ENCODE measurements around the gene PSMA5. TPM values are rescaled to one million over a fixed set of nuclear protein-coding genes. Genes with fewer than 3 reads are reported as not detected.

Gene PSMA5
- total and polyA plus RNA-seq, 8 donors: 16.1 to 36.2 (median 25.8) TPM

- Histone ChIP-seq H3K27ac (peak overlapping the region; percentile 35 to 81 (median 69)), H3K4me1 (peaks cover 4 to 55% (median 23%) of the 10 kb centered on the region in 3 donors), H3K4me3 (peak overlapping the region in 2 of 4 donors; percentile 1 to 2), H3K27me3 (no peaks in the 10 kb centered on the region), H3K36me3 (no peaks in the 10 kb centered on the region), H3K9me3 (no peaks in the 10 kb centered on the region)
- no peak for FAIRE-seq
- intact Hi-C loops (cut with DNase I): loop anchor here in 1 of 3 donors (10.0 kb wide), 1 partner anchor 118 kb away; no protein-coding TSS in a partner anchor
- 16 to 17% methylated on average over 10 of the region's 10 CpGs for WGBS, 2 donors
- DNase-seq: peak in 4 of 6 donors; percentile 36 to 56 (median 42)
- TF ChIP-seq, protein P1, sequence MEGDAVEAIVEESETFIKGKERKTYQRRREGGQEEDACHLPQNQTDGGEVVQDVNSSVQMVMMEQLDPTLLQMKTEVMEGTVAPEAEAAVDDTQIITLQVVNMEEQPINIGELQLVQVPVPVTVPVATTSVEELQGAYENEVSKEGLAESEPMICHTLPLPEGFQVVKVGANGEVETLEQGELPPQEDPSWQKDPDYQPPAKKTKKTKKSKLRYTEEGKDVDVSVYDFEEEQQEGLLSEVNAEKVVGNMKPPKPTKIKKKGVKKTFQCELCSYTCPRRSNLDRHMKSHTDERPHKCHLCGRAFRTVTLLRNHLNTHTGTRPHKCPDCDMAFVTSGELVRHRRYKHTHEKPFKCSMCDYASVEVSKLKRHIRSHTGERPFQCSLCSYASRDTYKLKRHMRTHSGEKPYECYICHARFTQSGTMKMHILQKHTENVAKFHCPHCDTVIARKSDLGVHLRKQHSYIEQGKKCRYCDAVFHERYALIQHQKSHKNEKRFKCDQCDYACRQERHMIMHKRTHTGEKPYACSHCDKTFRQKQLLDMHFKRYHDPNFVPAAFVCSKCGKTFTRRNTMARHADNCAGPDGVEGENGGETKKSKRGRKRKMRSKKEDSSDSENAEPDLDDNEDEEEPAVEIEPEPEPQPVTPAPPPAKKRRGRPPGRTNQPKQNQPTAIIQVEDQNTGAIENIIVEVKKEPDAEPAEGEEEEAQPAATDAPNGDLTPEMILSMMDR (IDR thresholded peaks at IDR 0.05): no peak
- peak; percentile 49 to 64 (median 59) for ATAC-seq
Measured at GRCh38 chr1:109392788-109393616, 33.2 kb downstream of the PSMA5 start.

- Histone ChIP-seq H3K4me3 (peak overlapping the region in 2 of 4 donors; percentile 1 to 2), H3K4me1 (peaks cover 4 to 55% (median 23%) of the 10 kb centered on the region in 3 donors), H3K9me3 (no peaks in the 10 kb centered on the region), H3K27ac (peak overlapping the region in 3 of 4 donors; percentile 35 to 81 (median 77)), H3K36me3 (no peaks in the 10 kb centered on the region), H3K27me3 (no peaks in the 10 kb centered on the region)
- TF ChIP-seq, protein P1 (IDR thresholded peaks at IDR 0.05): no peak
- no peak for FAIRE-seq
- peak in 2 of 4 donors; percentile 7 to 8 for ATAC-seq
- intact Hi-C loops (cut with DNase I): loop anchor here in 1 of 3 donors (10.0 kb wide), 1 partner anchor 117 kb away; no protein-coding TSS in a partner anchor
- WGBS, 2 donors: 73 to 74% methylated on average over 4 of the region's 4 CpGs
- DNase-seq: no peak
Measured at GRCh38 chr1:109392037-109392787, 34.0 kb downstream of the PSMA5 start.

DNA sequence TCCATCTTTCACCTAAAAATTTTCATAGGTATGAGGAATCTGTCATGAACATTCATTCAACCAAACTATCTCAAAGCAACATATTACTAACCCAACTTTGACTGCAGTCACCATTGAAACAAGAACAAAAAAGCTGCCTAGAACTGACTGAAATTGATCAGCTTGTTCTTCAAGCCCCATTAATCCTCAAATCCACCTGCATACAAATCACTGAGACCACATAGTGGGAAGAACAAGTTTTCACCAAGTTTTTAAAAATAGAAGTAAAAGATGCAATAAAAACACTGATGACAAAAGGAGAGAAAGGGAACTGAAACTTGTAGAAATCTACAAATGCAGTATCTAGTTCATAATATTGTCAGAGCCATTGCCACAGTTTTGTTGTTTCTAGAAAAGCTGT, 34.6 kb downstream of the PSMA5 start:
- no peaks in the 10 kb centered on the region for H3K27me3 ChIP-seq
- H3K36me3 ChIP-seq: no peaks in the 10 kb centered on the region
- H3K9me3 ChIP-seq: no peaks in the 10 kb centered on the region
- FAIRE-seq (no peak), ATAC-seq (no peak), DNase-seq (no peak)
- peaks cover 4 to 55% (median 22%) of the 10 kb centered on the region in 3 donors for H3K4me1 ChIP-seq
- no peak overlapping the region for H3K4me3 ChIP-seq
- TF ChIP-seq, protein P1 (IDR thresholded peaks at IDR 0.05): no peak
- peak overlapping the region in 3 of 4 donors; percentile 1 to 81 (median 77) for H3K27ac ChIP-seq
- intact Hi-C loops (cut with DNase I): loop anchor here in 1 of 3 donors (10.0 kb wide), 1 partner anchor 117 kb away; no protein-coding TSS in a partner anchor

DNA sequence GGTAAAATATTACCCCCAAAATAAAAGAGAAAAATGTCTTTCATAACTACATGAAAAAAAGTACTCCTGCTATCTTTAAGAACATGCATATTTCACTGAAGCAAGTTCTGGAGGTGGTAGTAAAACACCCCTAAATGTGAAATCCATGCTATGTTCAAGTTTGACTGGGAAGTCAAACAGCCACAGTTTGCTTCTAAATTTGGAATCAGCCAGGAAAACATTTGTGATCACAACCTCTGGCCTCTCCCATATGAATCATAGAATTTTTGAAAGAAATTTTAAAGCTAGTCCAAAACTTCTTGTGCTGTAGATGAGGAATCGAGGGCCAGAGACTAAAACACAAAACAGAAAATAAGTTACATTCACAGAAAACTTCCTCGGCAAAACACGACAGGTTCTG, 35.1 kb downstream of the PSMA5 start:
- Histone ChIP-seq H3K27ac (peak overlapping the region in 1 of 4 donors; percentile 81), H3K36me3 (no peaks in the 10 kb centered on the region), H3K4me3 (no peak overlapping the region), H3K27me3 (no peaks in the 10 kb centered on the region), H3K4me1 (peaks cover 4 to 50% (median 17%) of the 10 kb centered on the region in 3 donors), H3K9me3 (no peaks in the 10 kb centered on the region)
- no peak for FAIRE-seq
- DNase-seq: no peak
- TF ChIP-seq, protein P1 (IDR thresholded peaks at IDR 0.05): no peak
- ATAC-seq: no peak
- intact Hi-C loops (cut with DNase I): loop anchor here in 1 of 3 donors (10.0 kb wide), 1 partner anchor 116 kb away; no protein-coding TSS in a partner anchor
- WGBS, 2 donors: 66 to 76% methylated on average over 3 of the region's 3 CpGs
